ENCODE results near the gene ADAM10.
"Not testable (repeated sequence)": the region's sequence is repeated elsewhere in the genome, so short reads cannot be mapped to it uniquely, and the experiment has no call there.

ADAM10 gene

GRCh38 chr15:58606577-58607080 lies 142.9 kb downstream of the ADAM10 start:
- DNase-seq (ENCODE audit: low spot score): no peak

- no peak for DNase-seq (ENCODE audit: low spot score)
These were observed 143.5 kb downstream of the ADAM10 start for GRCh38 chr15:58605931-58606530.

DNA sequence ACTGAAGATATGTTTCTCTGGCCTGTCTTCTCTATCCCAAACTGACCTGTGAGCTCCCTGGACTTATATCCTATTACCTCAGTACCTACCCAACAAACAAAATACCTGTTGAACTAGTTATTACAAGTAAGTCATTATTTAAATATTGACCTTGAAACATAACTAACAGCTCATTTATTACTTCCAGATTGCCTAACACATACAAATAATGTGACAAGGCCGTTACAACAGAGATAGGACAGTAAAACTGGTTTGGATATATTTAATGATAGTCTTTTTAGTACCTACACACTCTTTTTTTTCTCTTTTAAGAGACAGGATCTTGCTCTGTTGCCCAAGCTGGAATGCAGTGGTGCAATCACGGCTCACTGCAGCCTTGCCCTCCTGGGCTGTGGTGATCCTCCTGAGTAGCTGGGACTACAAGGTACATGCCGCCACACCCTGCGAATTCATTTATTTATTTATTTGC lies 145.0 kb downstream of the ADAM10 start:
- no peak for DNase-seq (ENCODE audit: low spot score)

- not testable (repeated sequence) for DNase-seq (ENCODE audit: low spot score)
These were observed 145.6 kb downstream of the ADAM10 start for GRCh38 chr15:58603927-58604326.

DNA sequence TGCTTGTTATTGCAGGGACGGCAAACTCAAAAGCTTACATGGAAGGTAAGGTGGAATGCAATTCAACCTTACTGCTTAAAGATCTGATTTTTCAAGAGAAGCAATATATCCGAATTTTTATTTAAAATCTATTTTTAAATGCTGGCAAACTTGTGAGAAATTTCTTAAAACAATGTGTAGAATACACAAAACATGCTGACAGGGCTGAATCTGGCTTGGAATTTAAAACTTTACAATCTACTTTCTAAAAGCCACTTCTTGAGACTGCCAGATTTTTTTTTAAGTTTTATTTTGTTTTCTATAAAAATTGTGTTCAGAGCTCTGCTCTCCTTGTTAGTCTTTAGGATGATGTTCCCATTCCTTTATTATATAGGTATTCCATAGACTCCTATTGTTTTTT lies 146.7 kb downstream of the ADAM10 start:
- DNase-seq (ENCODE audit: low spot score): no peak

DNA sequence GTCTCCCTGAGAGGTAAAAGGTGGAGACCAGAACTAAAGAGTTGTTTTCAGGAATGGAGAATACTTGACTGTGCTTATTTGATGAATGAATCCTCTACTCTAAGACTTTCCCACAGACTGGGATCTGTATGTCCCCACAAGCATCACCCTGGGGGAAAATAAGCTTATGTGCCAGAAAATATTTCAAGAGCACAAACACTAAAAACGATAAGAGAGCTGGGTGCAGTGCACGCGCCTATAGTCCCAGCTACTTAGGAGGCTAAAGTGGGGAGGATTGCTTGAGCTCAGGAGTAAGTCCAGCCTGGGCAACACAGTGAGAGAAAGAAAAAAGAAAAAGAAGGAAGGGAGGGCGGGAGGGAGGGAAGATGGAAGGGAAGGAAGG lies 150.7 kb downstream of the ADAM10 start:
- no peak for DNase-seq (ENCODE audit: low spot score)

GRCh38 chr15:58597943-58598828 lies 151.3 kb downstream of the ADAM10 start:
- DNase-seq (ENCODE audit: low spot score): no peak

- DNase-seq (ENCODE audit: low spot score): no peak
These were observed 153.8 kb downstream of the ADAM10 start for GRCh38 chr15:58595516-58596263.

- no peak for DNase-seq (ENCODE audit: low spot score)
These were observed 154.6 kb downstream of the ADAM10 start for GRCh38 chr15:58594898-58595297.

DNA sequence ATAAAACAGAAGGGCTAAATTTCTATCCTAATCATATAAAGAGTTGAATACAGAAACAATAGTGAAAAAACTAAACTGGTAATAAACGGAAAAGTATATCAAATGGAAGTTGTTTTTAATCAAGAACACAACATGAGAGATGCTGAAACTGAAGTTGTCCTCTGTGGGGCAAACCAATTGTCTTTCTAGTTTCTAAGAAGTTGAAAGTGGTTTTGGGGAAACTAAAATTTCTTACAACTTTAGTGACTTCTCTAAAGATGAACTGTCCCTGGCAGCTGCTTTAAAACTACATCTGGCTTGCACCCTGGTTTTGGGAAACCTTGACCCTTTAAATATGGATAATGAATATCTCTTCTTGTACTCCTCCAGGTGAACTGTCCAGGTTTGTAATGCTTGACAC lies 155.6 kb downstream of the ADAM10 start:
- no peak for DNase-seq (ENCODE audit: low spot score)

DNA sequence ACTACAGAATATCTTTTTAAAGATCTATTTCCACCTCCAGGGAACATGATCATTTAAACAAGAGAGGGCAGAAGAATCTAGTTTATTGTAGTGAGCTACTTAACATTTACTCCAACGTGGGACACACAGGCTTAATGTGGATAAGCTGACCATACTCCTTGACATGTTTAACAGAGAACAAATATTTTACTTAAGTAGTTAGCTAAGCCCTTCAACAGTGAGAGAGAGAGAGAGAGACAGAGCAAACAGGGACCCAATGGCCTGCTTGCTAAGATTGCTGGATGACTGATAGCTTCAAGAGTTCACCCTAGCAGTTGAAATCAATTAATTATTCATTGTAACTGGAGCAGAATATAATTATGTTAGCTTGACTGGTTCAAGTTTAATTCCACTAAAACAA lies 158.6 kb downstream of the ADAM10 start:
- DNase-seq (ENCODE audit: low spot score): no peak

DNA sequence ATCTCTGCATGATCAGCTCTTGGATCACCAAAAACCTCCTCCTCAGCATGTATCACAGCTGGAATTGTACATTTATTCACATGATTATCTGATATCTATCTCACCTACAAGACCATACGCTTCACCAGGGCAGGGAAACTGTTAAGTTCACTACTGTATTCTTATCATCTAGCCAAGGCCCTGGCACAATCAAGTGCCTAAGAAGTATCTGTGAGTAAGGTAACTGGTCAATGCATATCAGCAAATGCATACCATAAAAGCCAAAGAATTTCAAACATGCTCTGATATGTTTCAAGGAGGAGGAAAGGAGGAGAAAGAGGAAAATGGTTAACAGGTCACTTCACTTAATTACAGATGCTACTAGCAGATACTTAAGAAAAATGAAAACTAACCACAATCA lies 159.3 kb downstream of the ADAM10 start:
- DNase-seq (ENCODE audit: low spot score): no peak

- no peak for DNase-seq (ENCODE audit: low spot score)
These were observed 160.5 kb downstream of the ADAM10 start for GRCh38 chr15:58589047-58589446.

DNA sequence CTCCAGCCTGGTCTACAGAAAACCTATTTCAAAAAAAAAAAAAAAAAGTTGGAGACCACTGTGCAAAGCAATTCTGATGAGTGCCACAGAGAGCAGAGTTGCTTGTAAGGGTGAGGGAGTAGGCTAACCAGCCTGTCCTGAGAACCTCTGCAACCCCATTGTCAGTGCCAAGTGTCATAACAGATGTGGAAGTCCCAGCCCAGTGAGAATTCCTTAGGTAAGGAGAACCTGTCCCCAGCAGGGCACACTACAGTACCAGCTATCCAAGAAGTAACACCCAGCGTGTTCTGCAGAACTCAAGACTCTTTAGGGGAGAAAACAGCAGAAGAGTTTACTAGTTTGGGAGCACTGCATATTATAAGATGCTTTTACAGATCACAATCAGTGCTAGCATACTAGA lies 161.4 kb downstream of the ADAM10 start:
- DNase-seq (ENCODE audit: low spot score): no peak

GRCh38 chr15:58587486-58587885 lies 162.0 kb downstream of the ADAM10 start:
- no peak for DNase-seq (ENCODE audit: low spot score)

DNA sequence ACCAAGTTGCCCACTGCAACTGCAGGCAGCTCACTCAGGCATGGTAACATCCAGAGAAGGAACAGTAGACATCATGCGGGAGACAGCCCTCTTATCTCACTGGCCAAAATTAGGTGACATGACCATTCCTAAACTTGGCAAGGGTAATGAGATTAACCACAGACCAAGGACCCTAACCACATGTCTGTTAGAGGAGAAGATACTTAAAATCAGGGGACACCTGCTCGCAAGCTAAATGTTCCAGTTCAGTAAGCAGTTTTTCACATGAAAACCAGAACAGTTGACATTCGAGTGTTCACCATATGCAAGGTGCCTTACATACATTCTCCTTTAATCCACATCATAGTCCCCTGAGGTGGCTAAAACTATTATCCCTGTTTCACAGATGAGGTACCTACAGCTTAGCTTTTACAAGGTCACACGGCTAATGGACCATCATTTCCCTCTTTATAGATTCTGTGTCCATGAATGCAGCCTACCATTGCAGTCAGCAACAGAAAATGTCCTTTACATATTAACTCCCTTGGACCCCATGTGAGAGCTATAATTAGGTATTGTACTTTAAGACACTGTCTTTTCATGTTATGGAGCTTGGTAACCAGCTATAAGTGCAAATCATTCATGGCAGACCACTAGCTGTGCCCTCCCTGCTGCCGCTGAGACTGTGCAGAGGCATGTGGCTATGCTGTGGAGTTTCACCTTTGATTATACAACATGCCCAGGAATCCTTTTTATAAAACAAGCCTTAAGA lies 163.6 kb downstream of the ADAM10 start:
- no peak for DNase-seq (ENCODE audit: low spot score)

DNA sequence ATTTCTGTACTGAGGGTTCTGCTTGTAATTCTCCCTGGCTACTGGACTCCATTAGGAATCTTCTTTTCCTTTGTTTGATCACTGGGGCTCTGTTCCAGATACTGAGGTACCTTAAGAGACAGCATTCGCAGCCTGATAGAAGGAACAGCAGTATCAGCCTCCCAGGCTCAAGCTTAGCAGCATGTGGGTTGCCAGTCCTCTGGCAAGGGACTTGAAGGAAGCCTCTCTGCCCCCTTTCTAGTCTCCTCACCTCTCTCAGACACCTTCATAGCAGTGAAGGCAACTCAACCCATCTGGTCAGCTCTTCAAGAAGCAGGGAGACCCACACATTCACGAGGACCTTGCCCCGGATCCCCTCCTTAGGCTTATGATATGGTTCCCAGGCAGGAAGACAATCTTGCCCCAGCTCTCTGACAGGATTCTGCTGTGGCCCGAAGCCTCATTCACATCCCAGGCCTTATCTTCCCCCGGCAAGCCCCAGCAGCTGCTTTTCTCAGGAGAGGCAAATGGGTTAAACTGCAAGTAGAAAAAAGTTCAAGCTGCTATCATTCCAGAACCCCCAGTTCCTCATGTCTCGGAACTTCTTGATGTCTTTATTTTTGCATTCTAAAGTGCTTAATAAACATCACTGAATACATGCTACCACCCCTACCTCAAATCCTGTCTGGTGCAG lies 164.6 kb downstream of the ADAM10 start:
- no peak for DNase-seq (ENCODE audit: low spot score)

DNA sequence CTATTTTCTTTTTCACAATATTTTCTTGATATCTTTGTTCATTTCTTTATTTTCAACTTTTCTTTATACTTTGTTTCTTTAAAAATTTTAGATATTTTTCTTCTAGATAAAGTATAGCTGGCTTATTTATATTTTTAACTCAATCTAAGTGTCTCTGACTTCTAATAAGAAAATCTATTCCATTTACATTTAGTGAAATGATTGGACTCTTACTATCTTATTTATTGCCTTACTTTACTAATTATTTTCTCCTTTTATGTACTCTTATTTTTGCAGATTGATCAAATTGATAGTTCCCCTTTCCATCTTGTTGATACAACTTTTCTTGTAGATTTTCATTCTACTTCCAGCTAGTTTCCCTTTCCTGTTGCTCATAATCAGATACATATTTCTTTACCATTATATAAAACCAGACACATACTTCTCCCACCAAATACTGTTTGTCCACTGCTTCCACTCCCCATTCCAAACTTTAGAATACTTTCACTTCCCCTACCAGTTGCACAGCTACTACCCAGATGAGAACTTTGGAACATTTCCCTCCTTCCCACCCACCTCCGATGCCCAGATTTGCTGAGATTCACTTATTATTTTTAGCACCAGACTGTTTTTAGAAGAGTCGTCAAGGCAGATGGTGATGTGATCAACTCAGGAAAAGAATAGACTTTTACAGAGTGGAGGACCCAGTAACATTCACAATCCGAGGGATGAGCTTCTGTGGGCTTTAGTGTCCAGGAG lies 166.2 kb downstream of the ADAM10 start:
- no peak for DNase-seq (ENCODE audit: low spot score)

- DNase-seq (ENCODE audit: low spot score): no peak
These were observed 167.3 kb downstream of the ADAM10 start for GRCh38 chr15:58582160-58582559.

DNA sequence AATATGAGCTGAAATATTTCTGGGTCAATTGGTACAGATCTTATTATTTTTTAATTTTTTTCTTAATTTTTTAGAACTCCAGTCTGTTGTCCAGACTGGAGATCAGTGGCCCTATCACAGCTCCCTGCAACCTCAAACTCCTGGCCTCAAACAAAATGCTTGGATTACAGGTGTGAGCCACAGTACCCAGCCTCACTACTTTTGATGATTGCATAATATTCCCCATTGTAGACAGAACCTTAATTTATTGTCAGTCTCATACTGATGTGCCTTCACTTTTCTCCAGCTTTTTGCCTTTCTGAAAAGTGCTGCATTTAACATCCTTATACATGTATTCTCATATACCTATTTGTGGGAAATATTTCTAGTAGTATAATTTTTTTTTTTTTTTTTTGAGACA lies 172.8 kb downstream of the ADAM10 start:
- DNase-seq (ENCODE audit: low spot score): no peak

All from ecto neural progenitor cell (in vitro differentiated cells).